Aortic smooth muscle cell (primary cell): ENCODE results near the gene SPRR1A. TPM values are rescaled to one million over a fixed set of nuclear protein-coding genes. Genes with fewer than 3 reads are reported as not detected.

Experiments
- total RNA-seq: library from RNA; depleted of rRNA; stranded (reverse); fragments of >200 nt; gene quantifications from 2 replicates; pipeline ENCODE4 v1.2.3, GENCODE V29; 2014

The SPRR1A gene, protein sequence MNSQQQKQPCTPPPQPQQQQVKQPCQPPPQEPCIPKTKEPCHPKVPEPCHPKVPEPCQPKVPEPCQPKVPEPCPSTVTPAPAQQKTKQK
- total RNA-seq = not detected in 2 replicates

DNA sequence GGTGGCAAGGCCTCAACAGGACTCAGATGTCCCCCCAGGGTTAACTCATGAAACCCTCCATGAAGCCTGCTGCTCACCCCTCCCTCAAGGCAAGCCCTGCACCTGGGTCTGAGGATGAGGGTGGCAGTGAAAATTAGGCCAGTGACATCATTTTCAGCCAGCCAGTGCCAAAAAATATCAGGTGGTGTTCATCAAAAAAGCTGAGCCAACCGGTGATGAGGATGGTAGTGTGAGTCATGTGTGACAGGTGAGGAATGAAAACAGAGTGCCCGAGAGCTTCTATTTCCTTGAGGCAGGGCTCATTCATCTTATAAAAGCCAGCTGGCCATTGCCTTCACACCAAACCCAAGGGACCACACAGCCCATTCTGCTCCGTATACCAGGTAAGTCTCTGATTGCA lies at the start of gene SPRR1A:
Gene SPRR1A (plus strand): TSS at position 339 of the 400 bp plus-strand sequence. CDS start 1,150 bp downstream, outside the sequence.

DNA sequence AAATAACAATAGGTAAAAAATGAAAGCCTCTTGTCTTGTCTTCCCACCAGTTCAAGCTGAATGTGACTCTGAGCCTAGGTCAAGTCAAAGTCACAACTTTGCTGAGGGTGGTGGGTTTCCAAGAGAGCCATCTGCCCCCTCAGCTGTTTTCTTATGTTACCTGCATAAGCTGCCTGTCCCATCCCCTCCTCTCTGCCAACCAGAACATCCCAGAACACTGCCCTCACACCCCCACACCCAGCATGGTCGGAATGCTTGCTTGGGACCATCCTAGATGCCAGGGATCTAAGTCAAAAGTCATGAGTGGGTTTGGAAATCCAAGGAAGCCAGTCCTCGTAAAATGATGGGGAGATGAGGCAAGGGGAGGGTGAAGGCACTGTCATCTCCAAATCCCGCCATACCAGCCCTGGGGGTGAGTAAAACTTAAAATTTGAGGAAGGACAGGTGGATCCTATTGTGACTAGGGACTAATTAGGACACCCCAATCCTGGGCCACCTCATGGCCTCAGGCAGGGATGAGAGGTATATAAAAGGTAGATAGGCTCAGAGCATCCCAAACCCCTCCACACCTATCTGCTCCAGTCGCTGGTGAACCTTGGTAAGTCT lies 37.1 kb upstream of the SPRR1A start, which contains the start of gene SPRR5:
Gene SPRR5 (plus strand): TSS at position 556 of the 606 bp plus-strand sequence. CDS start 1,349 bp downstream, outside the sequence.

DNA sequence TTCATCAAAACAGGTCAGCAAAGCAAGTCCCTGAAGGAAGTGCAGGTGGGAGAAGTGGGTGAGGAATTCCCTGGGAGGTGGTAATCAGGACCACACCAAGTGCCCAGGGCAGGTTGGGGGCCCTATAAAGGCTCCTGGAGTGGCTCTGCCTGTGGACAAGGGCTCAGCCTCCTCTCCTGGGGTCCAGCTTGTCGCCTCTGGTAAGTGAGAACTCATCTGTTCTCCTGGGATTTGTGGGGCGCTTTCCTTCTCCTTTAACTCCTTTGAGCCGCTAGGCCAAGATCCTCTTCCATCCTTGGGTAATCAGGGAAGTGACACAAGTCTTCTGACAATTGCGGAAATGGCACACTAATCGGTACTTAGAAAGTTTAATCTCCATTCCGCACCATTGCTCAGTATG lies 13.4 kb upstream of the SPRR1A start, which contains the start of gene SPRR4:
Gene SPRR4 (plus strand): TSS at position 154 of the 400 bp plus-strand sequence. CDS start 1,243 bp downstream, outside the sequence.

DNA sequence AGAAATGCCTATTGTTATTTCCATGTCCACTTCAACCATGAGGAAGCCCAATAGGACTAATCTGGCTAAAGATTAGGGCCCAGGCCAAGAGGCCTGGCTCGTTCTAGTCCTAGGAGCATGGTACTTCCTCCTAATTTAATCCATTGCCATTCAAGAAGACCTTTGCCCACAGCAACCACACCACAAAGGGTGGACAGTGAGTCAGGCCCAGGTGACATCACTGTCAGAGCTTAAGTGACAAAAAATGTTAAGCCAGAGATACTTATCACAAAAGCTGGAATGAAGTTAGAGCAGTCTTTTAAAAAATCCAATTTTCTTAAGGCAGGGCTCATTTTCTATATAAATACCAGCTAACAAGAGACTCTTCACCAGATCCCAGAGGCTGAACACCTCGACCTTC lies 17.5 kb downstream of the SPRR1A start, which contains the start of gene SPRR3:
Gene SPRR3 (plus strand): TSS at position 368 of the 400 bp plus-strand sequence. CDS start 1,272 bp downstream, outside the sequence.

DNA sequence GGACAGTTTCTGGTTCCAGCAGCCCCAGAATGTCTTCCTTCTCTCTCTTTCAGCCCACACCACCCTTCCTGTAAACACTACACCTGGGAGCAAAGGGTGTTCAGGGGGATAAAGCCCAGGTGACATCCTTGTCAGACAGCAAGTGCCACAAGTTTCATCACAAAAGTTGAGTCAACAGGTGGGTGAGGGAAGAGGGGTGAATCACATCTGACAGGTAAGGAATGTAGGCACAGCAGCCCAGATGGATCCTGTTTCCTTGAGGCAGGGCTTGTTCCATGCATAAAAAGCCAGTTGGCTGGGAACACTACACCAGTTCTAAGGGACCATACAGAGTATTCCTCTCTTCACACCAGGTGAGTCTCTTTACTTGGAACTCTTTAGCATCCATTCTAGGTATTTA lies 47.0 kb downstream of the SPRR1A start, which contains the start of gene SPRR1B:
Gene SPRR1B (plus strand): TSS at position 309 of the 400 bp plus-strand sequence. CDS start 1,143 bp downstream, outside the sequence.

Other genes starting within 250 kb of the SPRR1A start
- gene KPRP, start 226.1 kb upstream of the SPRR1A start, total RNA-seq = not detected in 2 replicates
- gene LCE1F, start 208.9 kb upstream of the SPRR1A start, total RNA-seq = not detected in 2 replicates
- not detected in 2 replicates for gene LCE1E, start 197.8 kb upstream of the SPRR1A start, total RNA-seq
- not detected in 2 replicates for gene LCE1D, start 187.4 kb upstream of the SPRR1A start, total RNA-seq
- gene LCE1C, start 177.4 kb upstream of the SPRR1A start, total RNA-seq = not detected in 2 replicates
- not detected in 2 replicates for gene LCE1B, start 172.1 kb upstream of the SPRR1A start, total RNA-seq
- gene LCE1A, start 156.6 kb upstream of the SPRR1A start, total RNA-seq = not detected in 2 replicates
- not detected in 2 replicates for gene LCE6A, start 141.2 kb upstream of the SPRR1A start, total RNA-seq
- gene LCE7A, start 124.1 kb upstream of the SPRR1A start, total RNA-seq = not detected in 2 replicates
- not detected in 2 replicates for gene SMCP, start 105.8 kb upstream of the SPRR1A start, total RNA-seq
- gene IVL, start 75.5 kb upstream of the SPRR1A start, total RNA-seq = not detected in 2 replicates
- gene SPRR5, start 36.9 kb upstream of the SPRR1A start, total RNA-seq = not detected in 2 replicates
- gene SPRR4, start 13.4 kb upstream of the SPRR1A start, total RNA-seq = not detected in 2 replicates
- not detected in 2 replicates for gene SPRR3, start 17.7 kb downstream of the SPRR1A start, total RNA-seq
- gene SPRR1B, start 47.1 kb downstream of the SPRR1A start, total RNA-seq = not detected in 2 replicates
- gene SPRR2D, start 57.0 kb downstream of the SPRR1A start, total RNA-seq = not detected in 2 replicates
- gene SPRR2A, start 73.4 kb downstream of the SPRR1A start, total RNA-seq = not detected in 2 replicates
- gene SPRR2B, start 87.5 kb downstream of the SPRR1A start, total RNA-seq = not detected in 2 replicates
- not detected in 2 replicates for gene SPRR2E, start 110.4 kb downstream of the SPRR1A start, total RNA-seq
- not detected in 2 replicates for gene SPRR2F, start 129.4 kb downstream of the SPRR1A start, total RNA-seq
- not detected in 2 replicates for gene SPRR2G, start 166.8 kb downstream of the SPRR1A start, total RNA-seq
- gene LELP1, start 219.3 kb downstream of the SPRR1A start, total RNA-seq = not detected in 2 replicates
- gene PRR9, start 233.5 kb downstream of the SPRR1A start, total RNA-seq = not detected in 2 replicates